Progenitor cell of endocrine pancreas (in vitro differentiated cells): ENCODE measurements around the gene DNAJC7. TPM values are rescaled to one million over a fixed set of nuclear protein-coding genes. Genes with fewer than 3 reads are reported as not detected.

Experiments used
- DNase-seq: peaks from one replicate; pipeline ENCODE4 v3.0.0; 2021; ENCODE audit warnings: low spot score; ENCODE audit not compliant: unreplicated experiment
- H3K27ac Mint-ChIP-seq: 2 replicates; pipeline ENCODE4 v1.8.0; 2021; ENCODE audit warnings: mild to moderate bottlenecking, moderate library complexity, mixed read lengths
- H3K27me3 Mint-ChIP-seq: 2 replicates; pipeline ENCODE4 v1.8.0; 2021; ENCODE audit warnings: mixed read lengths
- H3K36me3 Mint-ChIP-seq: 2 replicates; pipeline ENCODE4 v1.8.0; 2022; ENCODE audit warnings: mixed read lengths; ENCODE audit not compliant: insufficient read depth
- H3K4me1 Mint-ChIP-seq: 2 replicates; pipeline ENCODE4 v1.8.0; 2021; ENCODE audit warnings: low read depth, mixed read lengths
- H3K4me3 Mint-ChIP-seq: 2 replicates; pipeline ENCODE4 v1.8.0; 2021; ENCODE audit warnings: low read depth, mild to moderate bottlenecking, moderate library complexity, mixed read lengths
- H3K9me3 Mint-ChIP-seq: 2 replicates; pipeline ENCODE4 v1.8.0; 2021; ENCODE audit warnings: low read depth, mixed read lengths
- total RNA-seq: library from RNA; stranded (reverse); gene quantifications from 2 replicates; pipeline ENCODE4 v1.2.1, GENCODE V29; 2021
- TF ChIP-seq, protein P1 (sequence below): fragments of 200-600 bp; sonication (generic); IDR thresholded peaks from one replicate; pipeline ENCODE4 v1.5.0; 2021; ENCODE audit warnings: antibody characterized with exemption, mild to moderate bottlenecking; ENCODE audit not compliant: unreplicated experiment

DNAJC7 gene
- total RNA-seq, 1 donor from 2014 or later = 117 TPM

DNA sequence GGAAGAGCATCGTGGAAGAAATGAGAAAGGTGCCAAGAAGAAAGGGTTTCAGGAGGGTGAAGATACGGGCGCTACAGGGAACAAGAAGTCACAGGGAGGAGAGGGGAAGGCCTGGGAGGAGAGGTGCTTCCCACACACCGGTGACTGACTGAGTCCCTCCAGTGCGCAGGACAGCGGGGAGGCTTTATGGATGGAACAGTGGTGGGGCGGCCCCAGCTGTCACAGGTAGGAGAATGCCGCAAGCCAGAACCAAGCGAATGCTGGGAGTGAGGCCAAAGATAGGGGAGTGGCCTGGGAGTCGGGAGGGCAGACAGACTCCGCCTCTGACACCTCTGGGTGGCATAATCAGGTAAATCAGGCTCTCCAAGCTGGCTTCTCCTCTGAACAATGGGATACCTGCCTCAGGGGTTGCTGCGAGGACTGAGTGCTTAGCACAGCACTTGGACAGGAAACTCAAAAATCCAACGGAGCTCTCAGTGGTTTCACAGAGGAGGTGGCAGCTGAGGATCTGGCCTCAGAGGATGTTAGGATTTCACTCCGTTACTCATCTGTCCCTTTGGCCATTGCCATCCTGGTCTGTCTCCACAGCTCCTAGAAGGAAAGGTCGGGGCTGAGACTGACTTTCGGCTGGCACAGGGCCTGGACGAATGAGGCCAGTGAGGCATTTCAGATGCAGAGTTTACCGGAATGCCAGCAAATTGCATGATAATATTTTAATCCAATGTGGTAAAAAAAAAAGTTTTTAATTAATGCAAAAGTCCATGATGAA is 51.4 kb downstream of the DNAJC7 start:
- peak overlapping the region; percentile 79 for H3K4me3 Mint-ChIP-seq
- H3K27ac Mint-ChIP-seq = peak overlapping the region; percentile 95
- H3K27me3 Mint-ChIP-seq = no peaks in the 10 kb centered on the region
- H3K36me3 Mint-ChIP-seq = peaks cover 3% of the 10 kb centered on the region
- H3K4me1 Mint-ChIP-seq = peaks cover 18% of the 10 kb centered on the region
- TF ChIP-seq, protein P1, sequence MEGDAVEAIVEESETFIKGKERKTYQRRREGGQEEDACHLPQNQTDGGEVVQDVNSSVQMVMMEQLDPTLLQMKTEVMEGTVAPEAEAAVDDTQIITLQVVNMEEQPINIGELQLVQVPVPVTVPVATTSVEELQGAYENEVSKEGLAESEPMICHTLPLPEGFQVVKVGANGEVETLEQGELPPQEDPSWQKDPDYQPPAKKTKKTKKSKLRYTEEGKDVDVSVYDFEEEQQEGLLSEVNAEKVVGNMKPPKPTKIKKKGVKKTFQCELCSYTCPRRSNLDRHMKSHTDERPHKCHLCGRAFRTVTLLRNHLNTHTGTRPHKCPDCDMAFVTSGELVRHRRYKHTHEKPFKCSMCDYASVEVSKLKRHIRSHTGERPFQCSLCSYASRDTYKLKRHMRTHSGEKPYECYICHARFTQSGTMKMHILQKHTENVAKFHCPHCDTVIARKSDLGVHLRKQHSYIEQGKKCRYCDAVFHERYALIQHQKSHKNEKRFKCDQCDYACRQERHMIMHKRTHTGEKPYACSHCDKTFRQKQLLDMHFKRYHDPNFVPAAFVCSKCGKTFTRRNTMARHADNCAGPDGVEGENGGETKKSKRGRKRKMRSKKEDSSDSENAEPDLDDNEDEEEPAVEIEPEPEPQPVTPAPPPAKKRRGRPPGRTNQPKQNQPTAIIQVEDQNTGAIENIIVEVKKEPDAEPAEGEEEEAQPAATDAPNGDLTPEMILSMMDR = no peak
- DNase-seq = peak; percentile 49
- no peaks in the 10 kb centered on the region for H3K9me3 Mint-ChIP-seq

DNA sequence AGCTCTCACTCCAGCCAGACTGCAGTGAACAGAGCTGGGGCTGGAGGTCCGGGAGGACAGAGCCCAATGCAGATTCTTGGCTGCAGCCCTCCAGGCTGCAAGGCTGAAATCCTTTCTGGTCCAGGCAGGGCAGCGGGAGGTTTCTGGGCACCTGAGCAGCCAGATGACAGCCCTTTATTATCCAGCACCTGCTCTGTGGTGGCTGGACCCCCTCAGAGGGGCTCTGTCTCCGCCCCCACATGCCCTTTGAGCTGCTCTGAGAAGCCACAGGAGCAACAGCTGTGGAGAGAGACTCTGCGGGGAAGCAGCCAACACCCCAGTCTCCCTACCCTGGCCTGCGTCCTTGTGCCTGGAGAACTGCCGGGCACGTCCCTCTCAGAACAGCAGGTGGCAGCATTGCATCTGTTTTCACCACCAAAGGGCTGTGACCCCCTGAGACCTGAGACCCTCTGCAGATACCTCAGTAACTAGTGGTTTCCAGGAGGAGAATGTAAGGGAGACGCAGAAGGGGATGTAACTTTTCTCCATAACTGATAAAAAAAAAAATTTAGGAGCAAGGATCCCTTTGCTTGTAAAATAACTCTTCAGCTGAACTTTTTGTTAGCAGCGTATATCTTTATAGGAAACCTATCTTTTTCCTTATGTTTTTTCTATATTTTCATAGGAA is 54.3 kb downstream of the DNAJC7 start:
- peak overlapping the region; percentile 73 for H3K27ac Mint-ChIP-seq
- no peaks in the 10 kb centered on the region for H3K9me3 Mint-ChIP-seq
- no peaks in the 10 kb centered on the region for H3K36me3 Mint-ChIP-seq
- no peak overlapping the region for H3K4me3 Mint-ChIP-seq
- H3K27me3 Mint-ChIP-seq = no peaks in the 10 kb centered on the region
- peaks cover 16% of the 10 kb centered on the region for H3K4me1 Mint-ChIP-seq
- TF ChIP-seq, protein P1 = peak; percentile 84
- peak; percentile 71 for DNase-seq

DNA sequence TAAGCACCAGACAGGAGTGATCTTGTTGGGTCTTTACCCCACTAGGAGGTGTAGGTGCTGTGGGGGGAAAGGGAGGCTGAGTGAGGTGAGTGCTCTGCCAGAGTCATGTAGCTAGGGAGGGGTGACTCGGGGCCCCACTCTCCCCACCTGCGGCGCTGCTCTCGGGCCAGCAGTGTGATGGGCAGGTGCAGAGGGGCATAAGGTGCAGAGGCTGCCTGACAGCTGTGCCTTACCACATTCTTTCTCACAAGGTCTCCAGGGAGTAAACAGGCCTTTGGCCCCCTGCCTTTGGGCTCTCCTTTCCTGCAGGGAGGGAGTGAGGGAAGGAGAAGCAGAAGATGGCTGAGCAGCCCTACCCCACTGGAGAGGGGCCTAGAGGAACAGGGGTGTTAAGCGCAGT is 55.1 kb downstream of the DNAJC7 start:
- Mint-ChIP-seq H3K4me3 (no peak overlapping the region), H3K9me3 (no peaks in the 10 kb centered on the region), H3K4me1 (peaks cover 17% of the 10 kb centered on the region), H3K27me3 (no peaks in the 10 kb centered on the region), H3K36me3 (peaks cover 1% of the 10 kb centered on the region), H3K27ac (no peak overlapping the region)
- TF ChIP-seq, protein P1 = no peak
- no peak for DNase-seq

DNA sequence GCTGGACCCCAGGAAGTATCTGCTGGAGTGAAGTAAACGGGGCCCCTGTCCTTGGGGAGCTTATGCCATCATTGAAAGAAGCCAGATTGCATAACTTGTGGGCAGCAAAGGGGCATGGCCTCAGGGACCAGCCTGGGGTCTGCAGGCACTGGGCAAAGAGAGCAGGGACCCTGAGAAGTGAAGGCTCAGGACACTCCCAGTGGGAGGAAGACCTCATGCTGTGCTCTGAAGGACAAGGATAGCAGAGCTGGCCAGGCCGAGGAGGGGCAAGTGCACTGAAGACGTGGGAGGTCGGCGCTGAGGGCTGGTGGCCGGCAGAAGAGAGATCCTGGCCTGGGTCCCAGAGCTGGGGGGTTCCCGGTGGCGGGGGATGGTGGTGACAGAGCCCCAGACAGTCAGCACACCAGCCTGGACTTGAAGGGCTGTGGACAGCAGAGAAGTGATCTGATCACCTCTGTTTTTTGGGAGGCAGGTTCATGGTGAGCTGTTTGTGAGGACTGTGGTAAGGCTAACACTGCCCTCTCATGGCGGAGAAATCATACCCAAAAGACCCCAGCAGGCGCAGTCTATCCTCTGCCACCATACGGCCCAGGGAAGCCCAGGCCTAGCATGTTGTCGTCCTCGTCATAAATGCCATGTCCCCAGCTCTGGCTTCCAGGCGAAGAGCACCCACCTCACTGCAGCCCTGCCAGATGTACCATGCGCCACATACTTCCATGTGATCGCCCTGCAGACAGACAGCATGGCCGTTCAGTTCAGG is 57.7 kb downstream of the DNAJC7 start:
- Mint-ChIP-seq H3K9me3 (no peaks in the 10 kb centered on the region), H3K36me3 (peaks cover 1% of the 10 kb centered on the region), H3K27me3 (no peaks in the 10 kb centered on the region), H3K4me3 (no peak overlapping the region), H3K4me1 (peaks cover 11% of the 10 kb centered on the region), H3K27ac (peak overlapping the region; percentile 82)
- TF ChIP-seq, protein P1 = peak; percentile 52
- no peak for DNase-seq

DNA sequence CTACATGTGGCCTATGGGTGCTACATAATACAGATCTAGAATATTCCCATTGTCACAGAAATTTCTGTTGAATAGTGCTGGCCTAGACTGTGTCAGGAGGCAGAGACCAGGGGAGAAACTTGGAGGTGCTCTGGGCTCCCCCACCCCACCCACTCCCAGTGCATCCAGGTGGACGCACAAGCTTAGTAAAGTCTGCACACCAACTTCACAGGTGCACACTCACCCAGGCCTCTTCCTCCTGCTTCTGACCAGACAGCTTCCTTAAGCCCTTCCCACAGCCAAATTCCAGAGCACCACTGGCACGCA is 58.3 kb downstream of the DNAJC7 start:
- H3K4me3 Mint-ChIP-seq = no peak overlapping the region

More for the DNA sequence above, 58.3 kb downstream of the DNAJC7 start:
- Mint-ChIP-seq H3K27ac (no peak overlapping the region), H3K36me3 (peaks cover 1% of the 10 kb centered on the region), H3K4me1 (peaks cover 11% of the 10 kb centered on the region), H3K9me3 (no peaks in the 10 kb centered on the region), H3K27me3 (no peaks in the 10 kb centered on the region)
- TF ChIP-seq, protein P1 = no peak
- DNase-seq = no peak
